KG1 (cell line): ENCODE data around the gene MAT2A.
"Not testable (repeated sequence)": the region's sequence is repeated elsewhere in the genome, so short reads cannot be mapped to it uniquely, and the experiment has no call there.

Source experiments
- DNase-seq: peaks from one replicate; lab custom pipeline; 2025; lab: John Stamatoyannopoulos, UW

MAT2A gene

DNA sequence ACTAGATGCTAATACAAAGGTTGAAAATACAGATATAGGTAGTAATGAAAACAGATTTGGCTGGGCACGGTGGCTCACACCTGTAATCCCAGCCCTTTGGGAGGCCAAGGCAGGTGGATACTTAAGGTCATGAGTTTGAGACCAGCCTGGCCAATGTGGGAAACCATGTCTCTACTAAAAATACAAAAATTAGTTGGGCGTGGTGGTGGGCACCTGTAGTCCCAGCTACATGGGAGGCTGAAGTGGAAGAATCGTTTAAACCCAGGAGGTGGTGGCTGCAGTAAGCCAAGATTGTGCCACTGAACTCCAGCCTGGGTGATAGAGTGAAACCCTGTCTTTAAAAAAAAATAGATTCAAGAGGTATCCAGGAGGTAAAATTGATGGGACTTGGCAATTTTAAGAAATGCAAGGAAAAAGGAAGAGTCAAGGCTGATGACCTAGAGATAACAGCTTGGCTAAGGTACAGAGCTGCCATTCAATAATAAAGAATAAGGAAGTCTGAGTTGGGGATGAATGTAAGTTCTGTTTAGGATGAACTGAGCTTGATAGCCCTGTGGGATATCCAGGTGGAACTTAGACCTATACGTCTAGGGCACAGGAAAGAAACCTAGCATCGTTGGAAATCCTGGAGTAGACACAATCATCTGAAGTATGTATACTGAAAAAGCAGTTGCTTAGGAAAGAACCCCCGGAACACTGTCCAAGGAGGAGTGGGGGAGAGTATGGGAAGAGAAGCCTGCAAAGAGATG is 9.1 kb downstream of the MAT2A start:
- DNase-seq = no peak

DNA sequence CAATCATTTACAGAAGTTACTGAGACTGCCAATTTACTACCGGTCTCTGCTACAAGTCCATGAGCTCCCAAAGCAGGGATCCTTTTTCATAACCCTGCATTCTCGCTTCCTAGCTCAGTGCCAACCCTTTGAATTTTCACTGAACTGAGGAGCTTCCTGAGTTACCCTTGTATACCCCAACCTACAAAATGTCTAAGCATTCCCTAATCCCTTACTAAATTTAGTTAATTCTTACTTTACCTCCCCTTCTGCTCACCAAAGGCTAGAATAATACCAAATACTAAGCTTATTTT is 9.6 kb downstream of the MAT2A start:
- no peak for DNase-seq

DNA sequence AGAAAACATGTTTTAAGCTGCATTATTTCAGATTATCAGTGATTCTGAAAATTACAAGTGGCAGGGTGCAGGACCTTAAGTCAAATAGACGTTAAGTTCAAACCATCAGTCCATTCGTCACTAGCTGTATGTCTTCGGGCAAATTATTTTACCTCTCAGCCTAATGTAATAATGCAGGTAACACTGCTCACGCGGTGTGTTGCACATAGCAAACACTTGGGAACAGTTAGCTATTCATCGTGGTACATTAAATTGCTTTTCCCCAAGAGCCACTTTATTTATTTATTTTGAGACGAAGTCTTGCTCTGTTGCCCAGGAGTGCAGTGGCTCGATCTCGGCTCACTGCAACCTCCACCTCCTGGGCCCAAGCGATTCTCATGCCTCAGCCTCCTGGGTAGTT is 10.1 kb downstream of the MAT2A start:
- DNase-seq = no peak

DNA sequence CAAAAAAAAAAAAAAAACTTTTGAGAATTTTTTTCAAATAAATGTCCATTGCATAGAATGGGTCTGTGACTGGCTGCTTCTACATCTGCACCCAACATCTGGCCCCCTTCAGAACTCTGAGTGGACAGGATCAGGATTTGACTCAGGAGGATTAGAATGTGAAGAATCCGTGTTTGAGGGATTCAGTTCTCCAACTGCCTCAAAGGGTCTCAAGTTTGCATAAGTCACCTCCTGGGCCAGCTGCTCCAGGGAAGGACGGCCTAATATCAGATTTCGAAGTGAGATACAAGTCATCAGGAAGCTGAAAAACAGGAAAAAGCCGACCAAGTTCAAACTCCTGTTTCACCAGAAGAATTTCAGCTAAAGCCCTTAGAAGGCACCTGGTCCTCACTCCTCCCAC is 10.9 kb downstream of the MAT2A start:
- no peak for DNase-seq

DNA sequence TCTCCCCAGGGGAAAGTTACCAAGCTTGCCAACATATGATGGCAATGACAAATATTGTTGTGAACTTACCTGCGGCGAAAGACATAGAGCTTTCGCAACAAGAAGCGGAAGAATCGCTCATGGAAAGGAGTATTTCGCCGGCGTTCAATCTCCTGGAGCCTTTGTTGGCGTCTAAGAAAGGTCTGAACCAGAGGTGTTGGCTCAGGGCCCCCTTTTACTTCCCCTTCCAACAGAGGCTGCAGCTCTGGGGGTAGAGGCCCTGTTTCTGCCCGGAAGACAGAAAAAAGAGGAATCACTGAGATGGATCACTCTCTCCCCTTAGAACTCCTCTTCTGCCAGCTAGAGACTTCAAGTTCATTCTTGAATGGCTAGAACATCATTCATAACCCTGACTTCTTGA is 11.5 kb downstream of the MAT2A start:
- no peak for DNase-seq

DNA sequence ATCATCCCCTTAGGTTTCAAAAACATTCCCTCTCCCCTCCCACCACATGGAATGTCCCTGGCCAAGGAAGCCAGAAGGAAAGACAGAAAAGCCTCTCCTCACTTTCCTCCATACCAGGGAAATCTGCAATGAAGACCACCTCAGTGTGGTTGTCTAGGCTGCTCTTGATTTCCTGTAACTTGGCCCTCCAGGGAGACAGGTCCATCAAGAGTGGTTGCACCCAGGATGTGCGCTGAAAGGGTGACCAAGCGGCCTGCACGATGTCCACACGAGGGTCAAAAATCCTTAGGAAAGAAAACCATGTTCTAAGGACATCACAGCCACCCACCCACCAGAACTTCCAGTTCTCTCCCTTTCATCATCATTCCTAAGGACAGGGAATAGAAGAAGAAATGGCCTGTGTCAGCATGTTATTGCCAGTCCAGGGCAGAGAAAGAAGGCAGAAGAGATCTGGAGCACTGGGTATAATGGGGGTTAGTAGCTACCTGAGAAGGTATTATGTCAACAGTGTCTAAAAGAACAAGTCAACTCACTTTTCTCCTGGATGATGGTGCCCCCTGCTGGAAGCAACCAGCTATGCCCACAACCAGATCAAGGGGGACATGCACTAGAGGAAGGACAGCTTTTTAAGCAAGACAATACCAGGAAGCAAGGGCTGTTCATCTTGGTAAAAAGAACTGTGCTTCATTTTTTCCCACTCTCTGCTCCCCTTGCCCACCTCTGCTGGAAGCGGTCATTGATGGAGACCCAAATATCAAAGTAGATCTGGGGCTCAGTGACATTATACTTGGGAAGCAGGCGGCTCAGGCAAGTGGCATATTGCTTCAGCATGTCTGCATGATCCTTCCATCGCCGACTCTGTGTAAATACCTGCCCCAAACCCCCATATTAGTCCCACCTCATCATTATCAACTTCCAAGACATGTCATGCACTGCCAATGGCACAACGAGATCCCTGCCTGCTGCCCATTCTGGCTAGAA is 13.0 kb downstream of the MAT2A start:
- DNase-seq = peak; percentile 58

DNA sequence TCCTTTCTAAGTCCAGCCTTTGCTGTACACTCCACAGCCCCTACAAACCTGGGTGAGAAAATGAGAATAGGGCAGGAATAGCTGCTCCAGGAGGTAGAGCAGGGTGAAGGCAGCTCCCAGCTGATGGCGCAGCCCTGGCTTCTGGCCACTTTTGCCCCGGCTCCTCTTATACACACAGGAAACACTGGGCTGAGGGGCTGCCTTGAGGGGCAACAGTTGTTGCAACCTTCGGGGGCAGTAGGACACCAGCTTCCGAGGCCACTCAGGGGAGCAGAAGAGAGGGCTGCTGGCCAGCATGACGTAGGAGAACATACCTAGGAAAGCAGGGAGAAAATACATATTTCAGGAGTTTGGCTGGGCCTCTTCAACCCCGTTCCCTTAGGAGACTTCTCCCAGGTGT is 14.2 kb downstream of the MAT2A start:
- DNase-seq = no peak

DNA sequence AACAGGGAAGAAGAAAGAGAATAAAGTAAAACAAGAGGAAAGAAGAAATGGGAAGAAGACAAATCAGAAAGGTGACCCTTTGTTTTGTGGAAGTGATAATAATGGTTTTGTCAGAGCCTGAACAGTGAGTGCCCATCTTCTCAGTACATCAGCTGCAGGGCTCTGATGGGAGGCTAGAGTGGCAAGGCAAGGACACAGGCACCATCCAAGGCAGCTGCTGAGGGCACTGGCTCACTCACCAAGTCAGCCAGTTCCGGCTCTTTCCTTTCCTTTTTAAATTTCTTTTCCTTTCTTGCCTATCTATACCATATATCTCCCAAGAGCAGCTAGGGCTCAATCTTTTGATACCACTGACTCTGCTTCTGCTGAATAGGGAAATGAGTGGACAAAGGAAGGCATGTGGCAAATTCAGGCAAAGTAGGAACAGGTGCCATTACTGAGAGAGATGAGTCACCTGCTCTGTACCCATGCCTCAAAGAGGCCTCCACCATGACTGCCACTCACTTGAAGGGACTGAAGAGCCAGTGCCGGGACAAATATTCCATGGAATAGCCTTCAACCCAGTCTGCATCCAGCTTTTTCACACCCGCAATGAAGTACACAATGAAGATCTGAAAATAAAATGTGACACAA is 16.1 kb downstream of the MAT2A start:
- no peak for DNase-seq

DNA sequence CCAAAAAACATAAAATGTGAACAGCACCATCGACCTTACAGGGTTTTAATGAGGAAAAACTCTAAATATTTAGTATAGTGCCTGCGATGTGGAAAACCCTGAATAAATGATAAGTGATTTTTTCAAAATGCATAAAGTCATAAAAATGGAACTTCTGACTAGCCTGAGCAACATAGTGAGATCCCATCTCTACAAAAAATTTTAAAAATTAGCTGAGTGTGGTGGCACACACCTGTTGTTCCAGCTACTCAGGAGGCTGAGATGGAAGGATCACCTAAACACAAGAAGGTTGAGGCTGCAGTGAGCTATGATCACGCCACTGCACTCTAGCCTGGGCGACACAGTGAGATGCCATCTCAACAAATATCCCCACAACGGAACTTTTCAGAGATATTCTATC is 18.2 kb downstream of the MAT2A start:
- no peak for DNase-seq

DNA sequence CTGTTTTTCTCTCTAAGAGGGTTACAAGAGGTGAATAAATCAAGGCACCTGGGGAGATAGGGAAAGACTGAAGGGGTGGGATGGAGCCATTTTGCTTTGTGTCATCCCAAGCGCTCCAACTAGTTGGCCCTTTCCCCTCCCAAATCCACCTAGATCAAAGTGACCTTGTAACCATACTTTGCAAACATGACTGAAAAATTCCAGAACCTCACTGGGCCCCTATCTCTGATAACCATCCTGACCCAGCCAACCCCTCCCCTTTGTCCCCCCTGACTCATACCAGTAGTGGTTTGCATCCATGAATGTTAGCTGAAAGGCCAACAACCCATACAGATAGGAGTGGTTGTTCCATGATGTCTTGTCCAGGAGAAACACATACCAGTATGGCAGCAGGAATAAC is 19.2 kb downstream of the MAT2A start:
- DNase-seq = no peak

DNA sequence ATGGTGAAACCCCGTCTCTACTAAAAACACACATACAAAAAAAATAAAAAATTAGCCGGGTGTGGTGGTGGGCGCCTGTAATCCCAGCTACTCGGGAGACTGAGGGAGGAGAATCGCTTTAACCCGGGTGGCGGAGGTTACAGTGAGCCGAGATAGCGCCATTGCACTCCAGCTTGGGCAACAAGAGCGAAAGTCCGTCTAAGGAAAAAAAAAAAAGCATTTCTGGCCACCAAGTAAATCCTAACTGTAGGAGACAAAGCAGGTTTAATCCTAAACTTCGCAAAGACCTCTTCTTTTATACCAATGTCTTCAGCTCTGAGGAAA is 21.4 kb downstream of the MAT2A start:
- DNase-seq = not testable (repeated sequence)

DNA sequence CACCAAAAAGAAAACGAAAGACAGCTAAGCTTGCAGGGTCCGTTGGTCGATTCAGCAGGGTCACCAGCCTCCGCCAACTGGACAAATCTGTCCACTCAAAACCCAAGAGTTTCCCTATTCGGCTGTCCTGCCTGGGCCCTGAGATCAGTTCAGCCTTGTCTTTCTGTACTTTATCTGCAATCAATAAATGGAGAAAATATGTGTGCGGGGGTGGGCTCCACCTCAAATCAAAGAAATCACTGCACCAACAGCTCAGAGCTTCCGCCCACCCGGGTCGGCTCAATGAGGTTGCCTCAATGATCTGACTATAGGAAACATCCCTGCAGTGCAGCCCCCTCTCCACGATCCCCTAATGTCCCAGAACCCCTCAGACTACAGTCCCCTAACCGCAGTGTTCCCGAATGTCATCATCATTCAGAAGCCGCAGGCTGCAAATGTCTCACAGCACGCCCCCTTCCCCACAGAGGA is 21.9 kb downstream of the MAT2A start:
- no peak for DNase-seq

DNA sequence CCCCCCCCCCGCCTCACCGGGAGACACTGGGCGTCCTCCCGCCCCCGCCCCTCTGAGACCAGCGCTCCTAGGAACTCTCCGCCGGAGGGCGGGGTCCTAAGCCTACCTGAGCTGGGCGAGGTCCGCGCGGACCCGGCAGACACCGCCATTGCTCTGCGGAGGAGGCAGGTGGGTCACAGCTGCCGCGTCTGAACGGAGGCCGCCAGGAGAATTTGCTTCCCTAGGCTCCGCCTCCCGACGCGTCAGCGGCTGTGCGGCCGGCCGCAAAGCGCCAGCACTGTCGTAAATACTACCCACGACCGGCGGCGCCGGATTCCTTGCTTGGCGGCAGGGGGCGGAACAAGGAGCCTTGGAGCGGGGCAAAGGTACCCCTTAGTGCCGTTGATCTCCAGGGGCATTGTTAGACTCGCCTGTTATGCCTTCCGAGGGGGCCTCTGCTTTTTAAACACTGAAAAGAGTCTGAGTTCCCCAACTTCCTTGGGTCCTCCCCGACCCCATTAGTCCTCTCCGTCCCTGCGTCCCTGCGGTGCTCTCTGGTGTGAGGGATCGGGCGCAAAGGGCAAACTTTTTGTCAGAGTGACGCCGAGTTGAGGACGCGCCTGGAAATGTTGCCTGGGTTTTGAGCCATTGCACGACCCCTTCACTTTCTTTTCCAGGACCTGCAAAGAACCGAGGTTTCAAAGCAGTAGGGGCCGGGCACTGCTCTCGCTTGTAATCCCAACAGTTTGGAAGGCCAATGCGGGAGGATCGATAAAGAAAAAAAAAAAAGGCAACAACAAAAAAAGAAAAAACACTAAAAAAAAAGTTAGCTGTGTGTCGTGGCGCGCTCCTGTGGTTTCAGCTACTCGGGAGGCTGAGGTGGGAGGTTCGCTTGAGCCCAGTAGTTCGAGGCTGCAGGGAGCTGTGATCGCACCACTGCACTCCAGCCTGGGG is 22.6 kb downstream of the MAT2A start, which contains the start of gene GGCX:
Gene GGCX, minus strand, starts transcription at position 214 of the 933 bp plus-strand sequence. Its CDS starts 65 bp downstream, at position 149.
- DNase-seq = peak; percentile 96

DNA sequence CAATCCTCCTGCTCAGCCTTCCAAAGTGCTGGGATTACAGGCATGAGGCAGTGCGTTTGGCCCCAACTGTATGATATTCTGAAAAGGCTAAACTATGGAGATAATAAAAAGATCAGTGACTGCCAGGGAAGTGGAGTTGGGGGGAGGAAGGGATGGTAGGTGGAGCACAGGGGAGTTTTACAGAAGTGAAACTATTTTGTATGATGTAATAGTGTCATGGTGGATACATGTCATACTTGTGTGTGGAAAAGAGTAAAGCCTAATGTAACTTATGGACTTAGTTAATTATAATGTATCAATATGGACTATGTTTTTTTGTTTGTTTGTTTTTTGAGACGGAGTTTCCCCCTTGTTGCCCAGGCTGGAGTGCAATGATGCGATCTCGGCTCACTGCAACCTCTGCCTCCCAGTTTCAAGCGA is 25.2 kb downstream of the MAT2A start:
- no peak for DNase-seq

DNA sequence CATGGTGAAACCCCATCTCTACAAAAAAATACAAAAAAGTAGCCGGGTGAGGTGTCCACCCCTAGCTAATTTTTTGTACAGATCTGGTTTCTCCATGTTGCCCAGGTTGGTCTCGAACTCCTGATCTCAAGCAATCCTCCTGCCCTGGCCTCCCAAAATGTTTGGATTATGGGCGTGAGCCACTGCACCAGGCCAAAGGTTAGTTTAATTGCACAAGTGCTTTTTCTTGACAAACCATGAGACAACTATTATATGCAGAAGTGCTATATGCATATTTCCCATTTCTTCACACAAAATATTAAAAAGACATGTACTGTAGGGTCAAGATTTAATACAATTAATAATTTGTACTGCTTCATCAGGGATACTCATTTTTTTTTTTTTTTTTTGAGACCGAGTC is 27.3 kb downstream of the MAT2A start:
- no peak for DNase-seq

DNA sequence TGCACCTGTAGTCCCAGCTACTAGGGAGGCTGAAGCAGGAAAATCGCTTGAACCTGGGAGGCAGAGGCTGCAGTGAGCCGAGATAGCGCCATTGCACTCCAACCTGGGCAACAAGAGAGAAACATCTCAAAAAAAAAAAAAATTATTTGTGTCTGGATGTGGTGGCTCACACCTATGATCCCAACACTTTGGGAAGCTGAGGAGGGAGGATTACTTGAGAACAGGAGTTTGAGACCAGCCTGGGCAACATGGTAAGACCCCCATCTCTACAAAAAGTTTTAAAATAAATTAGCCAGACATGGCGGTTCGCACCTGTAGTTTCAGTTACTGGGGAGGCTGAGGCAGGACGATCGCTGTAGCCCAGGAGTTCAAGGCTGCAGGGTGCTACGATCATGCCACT is 36.8 kb downstream of the MAT2A start:
- no peak for DNase-seq

DNA sequence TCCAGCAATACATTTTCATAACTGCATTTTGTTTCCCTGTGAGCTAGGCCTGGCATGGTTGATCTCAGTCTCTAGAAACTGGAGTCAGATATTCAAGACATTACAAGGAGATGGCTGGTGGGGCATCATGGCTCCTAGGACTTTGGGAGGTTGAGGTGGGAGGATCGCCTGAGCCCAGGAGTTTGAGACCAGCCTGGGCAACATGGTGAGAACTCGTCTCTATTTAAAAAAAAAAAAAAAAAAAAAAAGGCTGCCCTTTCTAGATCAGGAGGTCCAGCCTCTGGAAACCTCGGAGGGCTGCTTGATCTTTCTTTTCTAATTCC is 38.1 kb downstream of the MAT2A start:
- no peak for DNase-seq

DNA sequence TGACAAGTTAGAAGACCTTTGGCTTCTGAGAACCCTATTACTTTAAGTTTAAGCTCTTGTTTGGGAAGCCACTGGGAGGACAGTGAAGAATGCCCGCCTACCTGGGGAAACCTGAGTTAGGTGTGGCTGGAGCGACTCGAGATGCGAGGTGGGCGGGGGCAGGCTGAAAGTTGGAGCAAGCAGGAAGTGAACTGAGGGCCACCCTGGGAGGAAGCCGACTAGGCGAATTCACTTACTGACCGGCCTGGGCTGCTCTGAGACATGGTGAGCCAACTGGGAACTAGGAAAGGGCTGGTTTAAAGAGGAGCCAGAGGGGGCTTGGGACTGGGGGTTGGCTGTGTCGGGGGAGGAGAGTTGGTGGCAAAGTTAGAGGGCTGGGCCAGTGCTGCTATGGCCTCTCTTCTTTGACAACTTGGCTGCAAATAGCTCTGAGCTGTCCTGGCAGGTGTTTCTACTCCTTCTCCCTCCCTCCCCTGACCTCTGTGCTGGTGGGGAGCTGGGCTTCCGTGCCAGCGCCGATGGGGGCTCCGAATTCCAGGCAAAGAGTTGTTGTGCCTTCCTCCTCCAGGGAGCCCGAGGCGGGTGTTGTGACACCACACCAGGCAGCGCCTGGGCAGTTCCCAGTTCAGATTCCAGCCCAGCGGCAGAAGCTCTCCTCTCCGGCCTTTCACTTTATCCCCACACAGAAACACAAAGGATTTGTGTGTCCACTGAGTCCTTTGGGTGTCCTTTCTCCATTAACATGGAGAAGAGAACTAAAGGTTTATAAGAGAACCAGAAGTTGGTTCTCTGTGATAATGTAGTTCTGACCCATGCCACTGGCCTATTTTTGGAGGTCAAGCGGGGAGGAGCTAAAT is 38.6 kb downstream of the MAT2A start, which contains the start of gene VAMP8:
Gene VAMP8, plus strand, starts transcription at position 201 of the 857 bp plus-strand sequence. Its CDS starts 61 bp downstream, at position 262.
- DNase-seq = peak; percentile 73

DNA sequence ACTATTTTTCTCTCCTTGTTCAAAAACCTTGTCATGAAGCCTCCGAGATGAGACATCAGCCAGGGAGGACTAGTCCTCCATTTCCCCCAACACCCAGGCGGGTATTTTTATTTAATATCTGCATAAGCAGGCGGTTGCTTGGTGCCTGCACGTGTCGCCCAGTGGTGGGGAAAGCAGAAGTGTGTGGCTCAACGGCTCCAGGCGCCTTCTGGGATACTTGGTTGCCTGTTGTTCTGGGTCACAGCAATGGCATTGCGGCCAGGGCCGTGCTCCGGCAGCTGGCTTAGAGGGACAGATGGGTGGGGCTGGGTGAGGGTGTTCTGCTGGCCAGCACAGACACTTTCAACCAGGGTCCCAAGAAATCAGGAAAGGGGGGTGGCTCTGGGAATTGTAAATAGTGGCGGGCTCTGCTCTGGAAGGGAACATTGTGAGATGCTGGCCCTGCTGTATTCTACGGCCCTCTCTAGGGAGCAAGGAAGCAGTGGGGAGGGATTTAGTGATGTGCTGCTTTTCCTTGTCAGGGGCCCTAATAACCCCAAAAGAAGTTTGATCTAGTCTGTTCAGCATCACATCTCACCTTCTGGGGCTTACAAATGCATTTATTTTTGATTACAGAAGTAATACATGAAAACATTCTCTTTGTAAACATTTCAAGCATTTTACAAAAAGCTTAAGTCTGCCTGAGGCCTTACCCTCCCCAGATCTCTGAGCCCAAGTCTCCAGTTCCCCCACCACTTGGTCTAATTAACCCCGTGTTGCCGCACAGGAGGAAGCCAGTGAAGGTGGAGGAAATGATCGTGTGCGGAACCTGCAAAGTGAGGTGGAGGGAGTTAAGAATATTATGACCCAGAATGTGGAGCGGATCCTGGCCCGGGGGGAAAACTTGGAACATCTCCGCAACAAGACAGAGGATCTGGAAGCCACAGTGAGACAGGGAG is 39.5 kb downstream of the MAT2A start:
- DNase-seq = peak; percentile 53
